ENCODE data around the gene TOMM40. TPM values are rescaled to one million over a fixed set of nuclear protein-coding genes. Genes with fewer than 3 reads are reported as not detected.

Gene TOMM40
- total and polyA plus RNA-seq, 5 donors from 2014 or later, result 22.8 to 27.8 (median 25.7) TPM

GRCh38 chr19:44947041-44947581 is 56.1 kb downstream of the TOMM40 start:
- Histone ChIP-seq H3K36me3 (ENCODE audit: control insufficient read depth, insufficient read depth, low read length) (peaks cover 9% of the 10 kb centered on the region), H3K27ac (ENCODE audit: insufficient read depth, low read length, poor library complexity, severe bottlenecking) (no peak overlapping the region), H3K27me3 (ENCODE audit: control insufficient read depth, insufficient read depth, low read length) (no peaks in the 10 kb centered on the region), H3K4me3 (ENCODE audit: low read depth, low read length) (no peak overlapping the region), H3K4me1 (ENCODE audit: control insufficient read depth, insufficient read depth, low read length, poor library complexity, severe bottlenecking) (no peaks in the 10 kb centered on the region), H3K9me3 (ENCODE audit: control insufficient read depth in 2 of 2, low read length in 2 of 2) (no peaks in the 10 kb centered on the region)
- Mint-ChIP-seq H3K27ac (no peak overlapping the region), H3K9me3 (no peaks in the 10 kb centered on the region), H3K4me1 (peaks cover 0 to 7% (median 3%) of the 10 kb centered on the region in 4 donors), H3K27me3 (no peaks in the 10 kb centered on the region), H3K4me3 (peak overlapping the region in 1 of 4 donors; percentile 68), H3K36me3 (peaks cover 4% of the 10 kb centered on the region)
- no peak for DNase-seq
- ATAC-seq (ENCODE audit: low read depth in 2 of 2), result no peak

GRCh38 chr19:44948237-44948636 is 57.2 kb downstream of the TOMM40 start:
- Mint-ChIP-seq H3K27ac (peak overlapping the region in 1 of 3 donors; percentile 20), H3K4me3 (no peak overlapping the region), H3K9me3 (no peaks in the 10 kb centered on the region), H3K4me1 (peaks cover 0 to 7% (median 3%) of the 10 kb centered on the region in 4 donors), H3K27me3 (no peaks in the 10 kb centered on the region), H3K36me3 (no peaks in the 10 kb centered on the region)
- no peaks in the 10 kb centered on the region for H3K4me1 ChIP-seq (ENCODE audit: control insufficient read depth, insufficient read depth, low read length, poor library complexity, severe bottlenecking)
- DNase-seq (no peak), ATAC-seq (ENCODE audit: low read depth in 2 of 2) (no peak)
- no peak overlapping the region for H3K27ac ChIP-seq (ENCODE audit: insufficient read depth, low read length, poor library complexity, severe bottlenecking)
- no peak overlapping the region for H3K4me3 ChIP-seq (ENCODE audit: low read depth, low read length)
- H3K27me3 ChIP-seq (ENCODE audit: control insufficient read depth, insufficient read depth, low read length), result no peaks in the 10 kb centered on the region
- H3K36me3 ChIP-seq (ENCODE audit: control insufficient read depth, insufficient read depth, low read length), result peaks cover 9% of the 10 kb centered on the region
- no peaks in the 10 kb centered on the region for H3K9me3 ChIP-seq (ENCODE audit: control insufficient read depth in 2 of 2, low read length in 2 of 2)

GRCh38 chr19:44948763-44949374 is 57.8 kb downstream of the TOMM40 start:
- Histone ChIP-seq H3K36me3 (ENCODE audit: control insufficient read depth, insufficient read depth, low read length) (peaks cover 9% of the 10 kb centered on the region), H3K9me3 (ENCODE audit: control insufficient read depth in 2 of 2, low read length in 2 of 2) (no peaks in the 10 kb centered on the region), H3K4me1 (ENCODE audit: control insufficient read depth, insufficient read depth, low read length, poor library complexity, severe bottlenecking) (peaks cover 1% of the 10 kb centered on the region), H3K27me3 (ENCODE audit: control insufficient read depth, insufficient read depth, low read length) (no peaks in the 10 kb centered on the region), H3K27ac (ENCODE audit: insufficient read depth, low read length, poor library complexity, severe bottlenecking) (no peak overlapping the region), H3K4me3 (ENCODE audit: low read depth, low read length) (no peak overlapping the region)
- DNase-seq (no peak), ATAC-seq (ENCODE audit: low read depth in 2 of 2) (no peak)
- H3K27me3 Mint-ChIP-seq, result no peaks in the 10 kb centered on the region
- no peaks in the 10 kb centered on the region for H3K36me3 Mint-ChIP-seq
- H3K27ac Mint-ChIP-seq, result no peak overlapping the region
- peaks cover 0 to 11% (median 4%) of the 10 kb centered on the region in 4 donors for H3K4me1 Mint-ChIP-seq
- H3K4me3 Mint-ChIP-seq, result no peak overlapping the region
- no peaks in the 10 kb centered on the region for H3K9me3 Mint-ChIP-seq

- Histone ChIP-seq H3K27me3 (ENCODE audit: control insufficient read depth, insufficient read depth, low read length) (no peaks in the 10 kb centered on the region), H3K36me3 (ENCODE audit: control insufficient read depth, insufficient read depth, low read length) (peaks cover 9% of the 10 kb centered on the region), H3K9me3 (ENCODE audit: control insufficient read depth in 2 of 2, low read length in 2 of 2) (no peaks in the 10 kb centered on the region), H3K4me3 (ENCODE audit: low read depth, low read length) (no peak overlapping the region), H3K4me1 (ENCODE audit: control insufficient read depth, insufficient read depth, low read length, poor library complexity, severe bottlenecking) (peaks cover 8% of the 10 kb centered on the region), H3K27ac (ENCODE audit: insufficient read depth, low read length, poor library complexity, severe bottlenecking) (no peak overlapping the region)
- H3K36me3 Mint-ChIP-seq, result no peaks in the 10 kb centered on the region
- H3K9me3 Mint-ChIP-seq, result no peaks in the 10 kb centered on the region
- H3K27me3 Mint-ChIP-seq, result no peaks in the 10 kb centered on the region
- H3K4me3 Mint-ChIP-seq, result no peak overlapping the region
- H3K4me1 Mint-ChIP-seq, result peaks cover 0 to 15% (median 6%) of the 10 kb centered on the region in 4 donors
- DNase-seq (no peak), ATAC-seq (ENCODE audit: low read depth in 2 of 2) (no peak)
- H3K27ac Mint-ChIP-seq, result no peak overlapping the region
Observed at GRCh38 chr19:44949550-44949949, 58.5 kb downstream of the TOMM40 start.

GRCh38 chr19:44951179-44952159 is 60.4 kb downstream of the TOMM40 start:
- no peaks in the 10 kb centered on the region for H3K27me3 ChIP-seq (ENCODE audit: control insufficient read depth, insufficient read depth, low read length)
- Mint-ChIP-seq H3K9me3 (no peaks in the 10 kb centered on the region), H3K27ac (peak overlapping the region in 2 of 3 donors; percentile 25 to 68), H3K4me3 (peak overlapping the region in 3 of 4 donors; percentile 16 to 55 (median 43)), H3K36me3 (no peaks in the 10 kb centered on the region), H3K4me1 (peaks cover 0 to 31% (median 16%) of the 10 kb centered on the region in 4 donors), H3K27me3 (peaks cover 4% of the 10 kb centered on the region)
- H3K36me3 ChIP-seq (ENCODE audit: control insufficient read depth, insufficient read depth, low read length), result peaks cover 9% of the 10 kb centered on the region
- no peaks in the 10 kb centered on the region for H3K9me3 ChIP-seq (ENCODE audit: control insufficient read depth in 2 of 2, low read length in 2 of 2)
- no peak overlapping the region for H3K27ac ChIP-seq (ENCODE audit: insufficient read depth, low read length, poor library complexity, severe bottlenecking)
- no peak for ATAC-seq (ENCODE audit: low read depth in 2 of 2)
- no peak overlapping the region for H3K4me3 ChIP-seq (ENCODE audit: low read depth, low read length)
- peaks cover 21% of the 10 kb centered on the region for H3K4me1 ChIP-seq (ENCODE audit: control insufficient read depth, insufficient read depth, low read length, poor library complexity, severe bottlenecking)
- DNase-seq, result peak; percentile 55 to 79 (median 77)

Other genes with a start within 250 kb of the TOMM40 start
- 0.37 TPM for gene PVR, start 247.3 kb upstream of the TOMM40 start, total RNA-seq
- under 1 TPM in 1 of 4 donors, not detected in 3; 0.25 TPM for gene PVR, start 247.3 kb upstream of the TOMM40 start, polyA plus RNA-seq
- gene CEACAM19, start 219.8 kb upstream of the TOMM40 start, total RNA-seq, result not detected
- not detected for gene CEACAM19, start 219.8 kb upstream of the TOMM40 start, polyA plus RNA-seq
- gene CEACAM16, start 192.1 kb upstream of the TOMM40 start, total RNA-seq, result not detected
- not detected for gene CEACAM16, start 192.1 kb upstream of the TOMM40 start, polyA plus RNA-seq
- gene BCL3, start 142.5 kb upstream of the TOMM40 start, total RNA-seq, result 231 TPM
- 10 to 100 TPM in 1 of 4 donors, 1 to 10 TPM in 3; 3.4 to 12.5 (median 5.4) TPM for gene BCL3, start 142.5 kb upstream of the TOMM40 start, polyA plus RNA-seq
- gene CBLC, start 113.4 kb upstream of the TOMM40 start, total RNA-seq, result not detected
- not detected for gene CBLC, start 113.4 kb upstream of the TOMM40 start, polyA plus RNA-seq
- gene BCAM, start 82.2 kb upstream of the TOMM40 start, total RNA-seq, result not detected
- not detected for gene BCAM, start 82.2 kb upstream of the TOMM40 start, polyA plus RNA-seq
- 1.1 TPM for gene NECTIN2, start 45.0 kb upstream of the TOMM40 start, total RNA-seq
- gene NECTIN2, start 45.0 kb upstream of the TOMM40 start, polyA plus RNA-seq, result not detected
- 1.4 TPM for gene APOE, start 14.5 kb downstream of the TOMM40 start, total RNA-seq
- not detected for gene APOE, start 14.5 kb downstream of the TOMM40 start, polyA plus RNA-seq
- gene APOC1, start 23.4 kb downstream of the TOMM40 start, total RNA-seq, result not detected
- not detected for gene APOC1, start 23.4 kb downstream of the TOMM40 start, polyA plus RNA-seq
- gene APOC4, start 51.0 kb downstream of the TOMM40 start, total RNA-seq, result not detected
- gene APOC4, start 51.0 kb downstream of the TOMM40 start, polyA plus RNA-seq, result not detected
- gene APOC2, start 54.8 kb downstream of the TOMM40 start, total RNA-seq, result not detected
- not detected for gene APOC2, start 54.8 kb downstream of the TOMM40 start, polyA plus RNA-seq
- 81.5 TPM for gene CLPTM1, start 64.1 kb downstream of the TOMM40 start, total RNA-seq
- gene CLPTM1, start 64.1 kb downstream of the TOMM40 start, polyA plus RNA-seq, result 10 to 100 TPM; 16.7 to 20.3 (median 19.2) TPM
- 107 TPM for gene RELB, start 110.2 kb downstream of the TOMM40 start, total RNA-seq
- gene RELB, start 110.2 kb downstream of the TOMM40 start, polyA plus RNA-seq, result 10 to 100 TPM in 2 of 4 donors, 1 to 10 TPM in 2; 5.5 to 11.4 (median 10.2) TPM
- 189 TPM for gene CLASRP, start 147.8 kb downstream of the TOMM40 start, total RNA-seq
- gene CLASRP, start 147.8 kb downstream of the TOMM40 start, polyA plus RNA-seq, result 1 to 10 TPM; 3.9 to 4.9 (median 4.3) TPM
- 3.0 TPM for gene ZNF296, start 185.2 kb downstream of the TOMM40 start, total RNA-seq
- gene ZNF296, start 185.2 kb downstream of the TOMM40 start, polyA plus RNA-seq, result 1 to 10 TPM; 1.8 to 2.5 (median 2.0) TPM
- 6.6 TPM for gene GEMIN7, start 188.0 kb downstream of the TOMM40 start, total RNA-seq
- gene GEMIN7, start 188.0 kb downstream of the TOMM40 start, polyA plus RNA-seq, result 10 to 100 TPM; 64.6 to 93.1 (median 79.7) TPM
- 17.4 TPM for gene PPP1R37, start 201.9 kb downstream of the TOMM40 start, total RNA-seq
- 1 to 10 TPM in 1 of 4 donors, under 1 TPM in 3; 0.61 to 1.0 (median 0.65) TPM for gene PPP1R37, start 201.9 kb downstream of the TOMM40 start, polyA plus RNA-seq

All from CD4-positive, CD25-positive, alpha-beta regulatory T cell (primary cell).